ENCODE data around the gene KLRF1.
"Not testable (repeated sequence)": the region's sequence is repeated elsewhere in the genome, so short reads cannot be mapped to it uniquely, and the experiment has no call there.

Gene KLRF1

DNA sequence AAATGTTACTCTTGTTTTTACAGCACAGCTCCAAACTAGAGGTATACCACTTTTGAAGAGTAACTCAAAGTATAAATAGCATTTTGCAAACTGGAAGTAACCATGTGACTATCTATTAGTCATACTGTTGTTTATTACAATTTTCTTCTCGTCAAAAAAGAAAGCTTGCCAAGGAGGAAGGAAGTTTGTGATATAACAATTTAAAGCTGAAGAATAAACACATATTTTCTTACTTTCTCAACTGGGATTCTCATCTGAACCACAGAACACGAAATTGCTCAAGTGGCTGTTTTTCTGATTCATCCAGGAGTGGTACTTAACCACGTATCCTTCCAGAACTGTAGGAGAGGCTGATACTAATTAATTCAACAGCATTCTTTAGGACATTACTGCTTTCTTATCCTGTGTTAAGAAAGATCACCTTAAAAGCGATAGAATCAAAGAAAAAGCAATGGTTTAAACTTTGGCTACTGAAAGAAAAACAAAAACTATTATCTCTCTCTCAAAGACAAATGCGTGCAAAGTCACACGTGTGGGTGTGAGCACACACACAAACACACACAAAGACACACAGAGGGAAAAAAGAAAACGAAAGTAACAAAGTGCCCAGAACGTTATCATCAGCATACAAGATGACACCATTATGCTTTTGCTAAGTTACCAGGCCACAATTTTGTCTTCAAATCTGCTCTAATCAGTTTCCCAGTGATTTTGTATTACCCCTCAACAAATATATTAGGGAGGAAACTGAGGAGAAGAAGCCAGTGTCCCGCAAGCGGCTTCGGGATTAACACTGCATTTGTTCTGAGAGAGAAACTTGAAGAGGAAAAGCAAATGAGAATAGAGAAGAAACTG is 42.3 kb downstream of the KLRF1 start, which contains the start of gene CLEC2B:
Gene CLEC2B, minus strand, starts transcription at position 48 of the 855 bp plus-strand sequence.
- DNase-seq (ENCODE audit: low read depth, low spot score) = no peak

GRCh38 chr12:9870286-9870866 is 43.1 kb downstream of the KLRF1 start:
- no peak for DNase-seq (ENCODE audit: low read depth, low spot score)

DNA sequence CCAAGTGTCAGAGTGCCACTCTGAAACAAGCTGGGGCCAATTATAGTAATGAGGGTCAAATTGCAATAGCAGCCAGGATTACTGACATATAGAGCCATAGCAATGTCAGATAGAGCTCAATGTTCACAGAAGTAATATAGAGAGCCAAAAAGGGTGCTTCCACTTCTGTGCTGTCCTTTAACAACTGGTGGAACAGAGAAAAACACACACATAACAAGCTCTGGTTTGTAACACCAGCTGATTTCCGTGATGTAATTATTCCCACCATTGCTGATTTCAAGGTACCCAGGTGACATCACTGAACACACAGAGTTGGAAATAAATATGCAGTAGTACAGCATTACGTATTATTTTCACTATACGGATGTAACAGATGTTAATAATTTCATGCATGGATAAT is 44.9 kb downstream of the KLRF1 start:
- no peak for DNase-seq (ENCODE audit: low read depth, low spot score)

DNA sequence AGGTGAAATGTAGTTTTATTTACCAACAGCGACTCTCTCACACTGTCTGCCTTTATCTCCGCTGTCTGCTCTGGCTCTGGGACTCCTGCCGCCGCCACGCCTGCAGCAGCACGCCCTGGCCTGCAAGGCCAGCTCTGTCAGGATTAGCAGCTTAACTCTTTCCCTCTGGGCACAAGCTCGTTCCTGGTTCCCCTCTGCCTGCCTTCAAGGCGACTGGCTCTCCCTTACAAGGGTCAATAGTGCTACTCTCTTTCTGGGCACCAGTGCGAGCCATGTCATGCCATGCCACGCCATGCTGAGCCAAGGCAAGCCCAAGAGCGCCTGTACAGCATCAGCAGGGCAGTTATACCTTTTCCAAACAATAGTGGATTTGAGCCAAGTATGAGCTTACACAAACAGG is 45.5 kb downstream of the KLRF1 start:
- no peak for DNase-seq (ENCODE audit: low read depth, low spot score)

- DNase-seq (ENCODE audit: low read depth, low spot score) = not testable (repeated sequence)
Measured at GRCh38 chr12:9876120-9876519, 48.8 kb downstream of the KLRF1 start.

GRCh38 chr12:9880532-9881078 is 53.3 kb downstream of the KLRF1 start:
- no peak for DNase-seq (ENCODE audit: low read depth, low spot score)

GRCh38 chr12:9881246-9881645 is 54.0 kb downstream of the KLRF1 start, which contains the start of gene KLRF2:
Gene KLRF2 (plus strand): TSS chr12:9881489. CDS start chr12:9881596, 107 bp downstream.
- DNase-seq (ENCODE audit: low read depth, low spot score) = no peak

DNA sequence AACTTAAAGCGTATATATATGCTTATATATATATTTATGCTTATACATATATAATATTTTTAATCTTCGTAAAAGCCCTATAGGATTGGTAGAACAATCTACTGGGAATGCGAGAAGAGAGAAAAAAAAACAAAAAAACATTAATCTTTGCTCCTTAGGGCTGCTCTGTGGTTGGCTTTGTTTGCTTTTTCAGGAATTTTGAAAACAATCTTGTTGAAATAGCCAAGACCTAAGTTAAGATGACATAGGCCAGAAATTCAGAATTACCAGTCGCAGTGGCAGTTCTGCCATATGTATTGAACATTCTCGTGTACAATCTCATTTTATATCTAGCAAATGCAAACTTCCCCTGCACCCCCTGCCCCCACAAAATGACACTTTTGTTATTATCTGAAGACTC is 54.7 kb downstream of the KLRF1 start:
- DNase-seq (ENCODE audit: low read depth, low spot score) = no peak

- no peak for DNase-seq (ENCODE audit: low read depth, low spot score)
Measured at GRCh38 chr12:9883175-9883574, 55.9 kb downstream of the KLRF1 start.

DNA sequence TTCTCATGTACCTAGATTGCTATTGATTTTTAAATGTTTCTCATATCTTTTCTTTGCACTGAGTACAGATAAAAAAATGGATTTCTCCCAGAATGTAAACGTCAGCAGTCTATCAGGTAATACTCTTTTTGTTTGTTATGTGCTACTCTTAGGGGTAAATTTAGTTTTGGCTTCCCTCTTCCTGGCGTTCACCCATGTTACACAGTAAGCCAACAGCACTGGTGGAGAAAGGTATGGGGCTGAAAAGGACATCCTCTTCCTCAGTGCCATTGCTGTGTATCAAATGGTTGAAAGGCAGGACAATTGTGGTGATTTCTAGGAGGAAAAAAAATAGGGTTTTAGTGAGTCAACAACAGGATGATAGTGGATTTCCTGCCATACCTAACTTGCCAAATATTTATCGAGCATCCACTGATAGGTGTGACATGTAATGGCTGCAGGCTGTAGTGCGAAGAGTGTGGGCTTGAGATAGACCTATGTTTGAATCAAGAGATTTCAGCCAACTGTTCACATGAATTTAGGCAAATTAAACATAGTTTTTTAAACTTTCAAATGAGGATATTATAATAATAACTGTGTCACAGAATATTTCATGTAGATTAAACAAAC is 61.5 kb downstream of the KLRF1 start:
- no peak for DNase-seq (ENCODE audit: low read depth, low spot score)

All from iPS DF 19.7 (cell line).